OCI-M2 (cell line): ENCODE data around the gene CFAP46.

ENCODE experiments used
- DNase-seq: peaks from one replicate; lab custom pipeline; 2025; ENCODE audit not compliant: unreplicated experiment; lab: John Stamatoyannopoulos, UW

The CFAP46 gene

GRCh38 chr10:132942101-132943057 lies at the start of gene CFAP46:
Gene CFAP46, minus strand, starts transcription at chr10:132942570. Its CDS starts 86 bp downstream, at chr10:132942484.
- DNase-seq = no peak

GRCh38 chr10:132991706-132992432 lies 49.5 kb upstream of the CFAP46 start:
- DNase-seq = no peak

GRCh38 chr10:132990684-132991545 lies 48.5 kb upstream of the CFAP46 start:
- DNase-seq = no peak

GRCh38 chr10:132989476-132990415 lies 47.4 kb upstream of the CFAP46 start:
- no peak for DNase-seq

- DNase-seq = no peak
Measured at GRCh38 chr10:132988988-132989387, 46.6 kb upstream of the CFAP46 start.

- no peak for DNase-seq
Measured at GRCh38 chr10:132987671-132988571, 45.6 kb upstream of the CFAP46 start.

- no peak for DNase-seq
Measured at GRCh38 chr10:132986978-132987377, 44.6 kb upstream of the CFAP46 start.

GRCh38 chr10:132986576-132986975 lies 44.2 kb upstream of the CFAP46 start:
- DNase-seq = no peak

GRCh38 chr10:132986076-132986475 lies 43.7 kb upstream of the CFAP46 start:
- no peak for DNase-seq

GRCh38 chr10:132985546-132985900 lies 43.2 kb upstream of the CFAP46 start:
- DNase-seq = no peak

- no peak for DNase-seq
Measured at GRCh38 chr10:132984801-132985545, 42.6 kb upstream of the CFAP46 start.

GRCh38 chr10:132984008-132984295 lies 41.6 kb upstream of the CFAP46 start:
- DNase-seq = no peak

- no peak for DNase-seq
Measured at GRCh38 chr10:132983252-132984007, 41.1 kb upstream of the CFAP46 start.

- DNase-seq = no peak
Measured at GRCh38 chr10:132982301-132982989, 40.1 kb upstream of the CFAP46 start.

GRCh38 chr10:132981746-132982145 lies 39.4 kb upstream of the CFAP46 start:
- no peak for DNase-seq

- no peak for DNase-seq
Measured at GRCh38 chr10:132981173-132981555, 38.8 kb upstream of the CFAP46 start.

- DNase-seq = no peak
Measured at GRCh38 chr10:132980426-132981172, 38.2 kb upstream of the CFAP46 start.
